ENCODE results near the gene PDE4B. TPM values are rescaled to one million over a fixed set of nuclear protein-coding genes. Genes with fewer than 3 reads are reported as not detected.

Gene PDE4B
- total and polyA plus RNA-seq, 9 donors: 1.7 to 8.2 (median 5.1) TPM

DNA sequence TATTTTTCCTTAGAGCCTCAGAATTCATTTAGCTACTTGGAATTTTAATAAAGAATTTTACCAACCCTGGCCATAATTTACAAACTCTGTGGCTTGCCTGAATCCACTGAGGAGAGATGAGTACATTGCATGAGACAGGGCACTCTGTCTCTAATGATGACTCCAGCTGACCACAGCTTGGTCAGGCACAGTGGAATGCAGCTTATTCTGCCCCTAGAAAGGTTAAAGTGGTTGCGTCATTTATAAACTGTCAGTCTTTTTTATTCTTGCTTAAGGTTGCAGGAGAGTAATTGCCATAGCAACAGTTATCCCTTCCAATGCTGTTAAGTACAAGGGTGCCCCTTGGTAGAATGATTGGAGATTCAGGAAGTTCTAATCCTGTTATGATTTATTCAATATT lies 28.3 kb downstream of the PDE4B start:
- intact Hi-C loops (cut with DNase I): no loop called here
- 75 to 88% (median 83%) methylated on average over 1 of the region's 1 CpG for WGBS, 3 donors

DNA sequence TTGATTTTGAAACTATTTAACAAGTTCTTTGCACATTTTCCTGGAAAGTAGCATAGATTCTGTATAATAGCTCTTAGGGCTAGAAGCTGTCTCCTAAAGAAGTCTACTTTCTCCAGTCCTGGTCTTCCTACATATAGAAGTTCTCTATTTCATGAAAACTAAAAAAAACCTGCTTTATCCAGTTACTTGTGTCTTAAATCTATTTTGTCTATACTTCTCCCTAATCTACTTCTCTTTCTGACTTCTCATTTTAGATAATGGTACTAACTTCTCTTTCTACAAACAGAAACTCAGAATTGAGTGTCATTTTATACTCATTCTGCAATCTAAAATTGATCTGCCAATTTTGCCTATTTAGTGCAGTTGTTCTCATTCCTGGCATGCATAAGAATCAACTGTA lies 28.7 kb downstream of the PDE4B start:
- intact Hi-C loops (cut with DNase I): no loop called here
- no peak for TF ChIP-seq POLR2A (IDR thresholded peaks at IDR 0.05)
- TF ChIP-seq, protein P1, sequence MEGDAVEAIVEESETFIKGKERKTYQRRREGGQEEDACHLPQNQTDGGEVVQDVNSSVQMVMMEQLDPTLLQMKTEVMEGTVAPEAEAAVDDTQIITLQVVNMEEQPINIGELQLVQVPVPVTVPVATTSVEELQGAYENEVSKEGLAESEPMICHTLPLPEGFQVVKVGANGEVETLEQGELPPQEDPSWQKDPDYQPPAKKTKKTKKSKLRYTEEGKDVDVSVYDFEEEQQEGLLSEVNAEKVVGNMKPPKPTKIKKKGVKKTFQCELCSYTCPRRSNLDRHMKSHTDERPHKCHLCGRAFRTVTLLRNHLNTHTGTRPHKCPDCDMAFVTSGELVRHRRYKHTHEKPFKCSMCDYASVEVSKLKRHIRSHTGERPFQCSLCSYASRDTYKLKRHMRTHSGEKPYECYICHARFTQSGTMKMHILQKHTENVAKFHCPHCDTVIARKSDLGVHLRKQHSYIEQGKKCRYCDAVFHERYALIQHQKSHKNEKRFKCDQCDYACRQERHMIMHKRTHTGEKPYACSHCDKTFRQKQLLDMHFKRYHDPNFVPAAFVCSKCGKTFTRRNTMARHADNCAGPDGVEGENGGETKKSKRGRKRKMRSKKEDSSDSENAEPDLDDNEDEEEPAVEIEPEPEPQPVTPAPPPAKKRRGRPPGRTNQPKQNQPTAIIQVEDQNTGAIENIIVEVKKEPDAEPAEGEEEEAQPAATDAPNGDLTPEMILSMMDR (IDR thresholded peaks at IDR 0.05): no peak
- no peak for TF ChIP-seq EP300 (IDR thresholded peaks at IDR 0.05)
- Histone ChIP-seq H3K4me3 (no peak overlapping the region), H3K4me1 (ENCODE audit: insufficient read depth) (no peaks in the 10 kb centered on the region), H3K27ac (no peak overlapping the region), H3K9me3 (no peaks in the 10 kb centered on the region), H3K36me3 (no peaks in the 10 kb centered on the region), H3K27me3 (no peaks in the 10 kb centered on the region)
- DNase-seq: no peak

More for the DNA sequence above, 28.3 kb downstream of the PDE4B start:
- H3K27ac ChIP-seq: no peak overlapping the region
- H3K4me1 ChIP-seq (ENCODE audit: insufficient read depth): no peaks in the 10 kb centered on the region
- no peaks in the 10 kb centered on the region for H3K27me3 ChIP-seq
- no peak for DNase-seq
- H3K4me3 ChIP-seq: no peak overlapping the region
- H3K9me3 ChIP-seq: no peaks in the 10 kb centered on the region
- TF ChIP-seq EP300 (IDR thresholded peaks at IDR 0.05) (no peak), POLR2A (IDR thresholded peaks at IDR 0.05) (no peak)
- TF ChIP-seq, protein P1 (IDR thresholded peaks at IDR 0.05): no peak
- H3K36me3 ChIP-seq: no peaks in the 10 kb centered on the region

DNA sequence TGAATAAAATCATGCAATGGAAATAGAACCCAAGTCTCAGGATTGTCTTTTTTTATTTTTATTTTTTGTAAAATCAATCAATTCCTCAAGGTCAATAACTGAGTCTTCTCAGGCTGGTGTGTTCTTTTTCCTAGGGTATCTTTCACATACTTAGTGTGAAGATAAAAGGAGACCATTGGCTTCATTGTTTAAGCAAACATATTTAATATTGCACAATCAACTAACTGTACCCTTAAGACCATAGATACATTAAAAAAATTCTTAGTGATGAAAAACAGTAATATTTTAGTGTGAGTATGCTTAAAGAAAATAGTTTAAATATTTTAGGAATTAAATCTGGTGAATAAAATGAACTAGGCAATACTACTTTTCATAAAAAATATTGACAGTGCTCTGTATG lies 31.4 kb downstream of the PDE4B start:
- H3K36me3 ChIP-seq: no peaks in the 10 kb centered on the region
- intact Hi-C loops (cut with DNase I): no loop called here
- H3K4me3 ChIP-seq: no peak overlapping the region
- DNase-seq: no peak
- TF ChIP-seq, protein P1 (IDR thresholded peaks at IDR 0.05): no peak
- TF ChIP-seq EP300 (IDR thresholded peaks at IDR 0.05) (no peak), POLR2A (IDR thresholded peaks at IDR 0.05) (no peak)
- H3K27me3 ChIP-seq: no peaks in the 10 kb centered on the region
- H3K9me3 ChIP-seq: no peaks in the 10 kb centered on the region
- no peaks in the 10 kb centered on the region for H3K4me1 ChIP-seq (ENCODE audit: insufficient read depth)
- no peak overlapping the region for H3K27ac ChIP-seq

DNA sequence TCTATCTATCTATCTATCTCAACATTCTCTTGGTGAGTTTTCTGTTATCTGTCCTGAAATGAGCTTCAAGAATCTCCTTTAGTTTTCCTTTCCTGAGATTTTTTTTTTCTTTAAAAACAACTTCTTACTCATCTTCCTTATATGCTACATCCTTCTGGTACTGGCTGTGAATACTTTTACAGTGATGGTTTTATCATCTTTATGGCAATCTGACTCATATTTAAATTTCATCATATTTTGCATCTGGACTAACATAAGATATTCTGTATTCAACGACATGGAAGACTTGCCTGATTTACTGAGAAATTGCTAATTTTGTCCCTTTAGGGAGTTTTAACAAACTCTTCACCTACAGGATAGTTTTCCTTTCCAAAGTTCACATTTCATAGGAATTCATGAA lies 33.0 kb downstream of the PDE4B start:
- TF ChIP-seq EP300 (IDR thresholded peaks at IDR 0.05) (no peak), POLR2A (IDR thresholded peaks at IDR 0.05) (no peak)
- TF ChIP-seq, protein P1 (IDR thresholded peaks at IDR 0.05): no peak
- H3K27me3 ChIP-seq: no peaks in the 10 kb centered on the region
- intact Hi-C loops (cut with DNase I): no loop called here
- 67 to 83% (median 80%) methylated on average over 1 of the region's 1 CpG for WGBS, 3 donors
- H3K9me3 ChIP-seq: no peaks in the 10 kb centered on the region
- no peak overlapping the region for H3K27ac ChIP-seq
- no peak overlapping the region for H3K4me3 ChIP-seq
- no peaks in the 10 kb centered on the region for H3K4me1 ChIP-seq (ENCODE audit: insufficient read depth)
- DNase-seq: no peak
- no peaks in the 10 kb centered on the region for H3K36me3 ChIP-seq

DNA sequence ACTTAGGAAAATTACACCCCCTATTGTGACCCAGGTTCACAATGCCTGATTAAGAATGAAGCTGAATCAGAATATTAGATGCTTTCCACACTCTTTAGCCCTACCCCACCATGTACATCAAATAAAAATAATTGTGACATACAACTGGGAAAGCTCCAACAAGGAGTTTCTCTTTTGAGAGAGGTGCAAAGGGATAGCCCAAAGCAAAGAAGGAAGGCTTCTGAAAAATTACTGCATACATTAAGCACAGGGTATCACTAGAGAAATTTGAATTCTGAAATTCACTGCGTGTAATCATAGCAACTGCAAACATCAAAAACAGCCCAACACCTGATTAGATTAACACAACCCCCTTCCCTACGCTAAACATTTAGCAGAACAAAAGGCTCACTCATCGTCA lies 34.1 kb downstream of the PDE4B start:
- TF ChIP-seq, protein P1 (IDR thresholded peaks at IDR 0.05): no peak
- TF ChIP-seq EP300 (IDR thresholded peaks at IDR 0.05): no peak
- TF ChIP-seq POLR2A (IDR thresholded peaks at IDR 0.05): no peak

More for the DNA sequence above, 34.1 kb downstream of the PDE4B start:
- Histone ChIP-seq H3K27ac (no peak overlapping the region), H3K9me3 (no peaks in the 10 kb centered on the region), H3K36me3 (no peaks in the 10 kb centered on the region), H3K27me3 (no peaks in the 10 kb centered on the region), H3K4me1 (ENCODE audit: insufficient read depth) (no peaks in the 10 kb centered on the region), H3K4me3 (no peak overlapping the region)
- intact Hi-C loops (cut with DNase I): no loop called here
- WGBS, 3 donors: 58 to 78% (median 68%) methylated on average over 3 of the region's 3 CpGs
- DNase-seq: no peak
